CD4-positive, alpha-beta T cell treated with Interleukin-17A for 4 hours (primary cell): ENCODE results near the gene DMXL1.

Experiments used
- DNase-seq: peaks from one replicate; pipeline ENCODE4 v3.0.0-alpha.2; 2020; ENCODE audit warnings: mixed read lengths

DMXL1 gene

DNA sequence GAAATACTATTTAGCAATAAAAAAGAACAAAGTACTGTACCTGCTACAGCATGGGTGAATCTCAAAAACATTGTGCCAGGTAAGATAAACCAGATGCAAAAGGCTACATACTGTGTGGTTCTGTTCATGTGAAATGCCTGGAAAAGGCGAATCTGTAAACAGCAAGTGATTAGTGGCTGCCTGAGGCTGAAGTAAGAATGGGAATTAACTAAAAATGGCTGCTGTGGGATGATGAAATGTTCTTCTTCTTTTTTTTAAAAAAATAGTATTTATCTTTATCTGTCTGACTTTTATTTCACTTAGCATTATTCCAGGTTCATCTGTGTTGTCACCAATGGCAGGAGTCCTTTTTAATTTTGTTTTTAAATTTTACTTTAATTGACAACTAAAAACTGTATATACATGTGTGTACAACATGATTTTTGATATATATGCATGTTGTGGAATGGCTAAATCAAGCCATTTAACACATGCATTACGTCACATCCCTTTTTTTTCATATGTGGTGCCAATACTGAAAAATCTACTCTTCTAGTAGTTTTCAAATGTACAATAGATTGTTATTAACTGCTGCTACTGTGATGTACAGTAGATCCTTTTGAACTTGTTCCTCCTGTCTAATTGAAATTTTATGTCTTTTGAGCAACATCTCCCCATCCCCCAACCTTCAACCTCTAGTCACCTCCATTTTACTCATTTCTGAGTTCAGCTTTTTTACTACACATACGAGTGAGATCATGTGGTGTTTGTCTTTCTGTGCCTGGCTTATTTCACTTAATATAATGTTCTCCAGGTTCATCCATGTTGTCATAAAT, 222.0 kb downstream of the DMXL1 start:
- DNase-seq: no peak

- DNase-seq: no peak
Measured at GRCh38 chr5:119293516-119293829, 222.6 kb downstream of the DMXL1 start.
